ENCODE measurements around the gene MYLK3.

The MYLK3 gene

DNA sequence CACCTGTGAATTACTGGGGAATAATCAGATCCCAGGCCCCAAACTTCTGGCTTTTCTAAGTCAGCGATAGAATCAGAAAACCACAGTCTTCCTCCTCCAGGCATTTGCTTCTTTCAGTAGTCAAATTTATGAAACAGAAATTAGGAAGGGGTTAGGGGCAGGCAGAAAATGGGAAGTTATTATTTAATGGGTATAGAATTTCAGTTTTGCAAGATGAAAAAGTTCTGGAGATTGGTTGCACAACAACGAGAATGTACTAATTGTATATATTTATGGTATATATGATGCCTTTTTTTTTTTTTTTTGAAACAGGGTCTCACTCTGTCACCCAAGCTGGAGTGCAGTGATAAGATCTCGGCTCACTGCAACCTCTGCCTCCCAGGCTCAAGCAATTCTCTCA, 35.2 kb downstream of the MYLK3 start:
- Histone ChIP-seq H3K9me3 (ENCODE audit: low read length) (no peaks in the 10 kb centered on the region), H3K4me1 (ENCODE audit: insufficient read depth, low read length) (no peaks in the 10 kb centered on the region), H3K4me3 (ENCODE audit: low read length) (no peak overlapping the region)

DNA sequence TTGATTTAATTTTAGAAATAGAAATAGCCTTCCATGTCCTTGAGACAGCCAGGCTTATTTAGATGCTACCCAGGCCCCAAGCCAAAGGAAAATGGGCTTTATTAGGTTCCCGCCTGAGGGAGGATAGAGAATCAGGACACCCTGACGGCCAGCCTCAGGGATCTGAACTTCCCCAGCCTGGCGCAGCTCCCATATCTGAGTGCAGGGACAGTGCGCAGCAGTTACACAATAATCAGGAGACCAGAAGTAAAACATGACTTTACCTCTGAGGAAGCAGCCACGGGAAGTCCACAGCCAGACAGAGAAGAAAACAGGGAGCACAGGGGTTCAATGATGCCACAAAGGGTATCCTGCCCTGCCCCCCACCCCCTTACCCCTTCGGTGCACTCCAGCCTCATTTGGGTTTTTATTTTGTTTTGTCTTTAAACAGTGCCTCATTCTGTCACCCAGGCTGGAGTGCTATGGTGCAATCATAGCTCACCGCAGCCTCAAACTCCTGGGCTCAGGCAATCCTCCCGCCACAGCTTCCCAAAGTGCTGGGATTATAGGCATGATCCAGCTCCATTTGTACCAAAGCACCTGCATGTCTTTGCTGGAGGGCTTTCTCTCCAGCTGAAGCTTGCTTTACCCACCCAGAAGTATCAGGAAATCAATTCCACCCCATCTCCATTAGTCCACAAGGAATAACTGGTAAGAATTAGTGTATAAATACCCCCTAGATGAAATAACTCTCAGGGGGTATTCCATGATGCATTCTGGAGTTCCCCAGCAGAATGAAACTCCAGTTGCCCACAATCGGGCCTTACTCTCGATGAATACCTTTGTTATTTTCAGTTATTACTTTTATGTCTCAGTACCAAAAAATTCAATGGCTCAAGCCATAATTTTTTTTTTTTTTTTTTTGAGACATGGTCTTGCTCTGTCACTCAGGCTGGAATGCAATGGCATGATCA, 36.8 kb downstream of the MYLK3 start:
- Histone ChIP-seq H3K36me3 (ENCODE audit: insufficient read depth, low read length) (no peaks in the 10 kb centered on the region), H3K4me1 (ENCODE audit: insufficient read depth, low read length) (no peaks in the 10 kb centered on the region), H3K4me3 (ENCODE audit: low read length) (no peak overlapping the region), H3K27me3 (ENCODE audit: insufficient read depth, low read length) (no peaks in the 10 kb centered on the region), H2AFZ (ENCODE audit: low read depth, low read length) (no peak overlapping the region), H3K9me3 (ENCODE audit: low read length) (no peaks in the 10 kb centered on the region)

More for the DNA sequence above, 35.2 kb downstream of the MYLK3 start:
- Histone ChIP-seq H3K36me3 (ENCODE audit: insufficient read depth, low read length) (no peaks in the 10 kb centered on the region), H2AFZ (ENCODE audit: low read depth, low read length) (no peak overlapping the region), H3K27me3 (ENCODE audit: insufficient read depth, low read length) (no peaks in the 10 kb centered on the region)

DNA sequence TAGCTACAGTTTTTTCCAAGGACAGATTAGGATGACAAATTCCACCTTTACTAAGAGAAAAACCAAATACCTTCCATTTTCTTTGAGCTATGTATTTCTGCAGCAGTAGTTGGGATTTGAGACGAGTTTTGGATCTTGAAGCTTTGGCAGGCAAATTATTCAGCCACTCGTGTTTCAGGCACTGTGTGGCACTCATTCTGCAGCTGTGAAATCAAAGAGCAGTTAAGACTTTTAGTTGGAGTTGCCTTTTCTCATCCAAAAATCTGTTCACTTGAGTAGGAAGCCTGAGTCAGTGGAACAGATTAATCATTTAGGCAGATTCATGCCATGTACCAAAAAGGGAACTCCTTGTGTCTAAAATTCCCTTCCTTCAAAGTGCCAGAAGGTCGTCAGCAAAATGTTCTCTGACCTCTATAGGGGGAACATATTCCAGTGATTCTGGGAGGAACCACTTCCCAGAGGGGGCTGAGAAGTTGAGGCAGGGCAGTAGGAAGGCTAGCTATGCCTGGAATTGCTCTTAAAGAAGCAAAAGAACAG, 38.6 kb downstream of the MYLK3 start:
- no peak overlapping the region for H2AFZ ChIP-seq (ENCODE audit: low read depth, low read length)
- no peaks in the 10 kb centered on the region for H3K36me3 ChIP-seq (ENCODE audit: insufficient read depth, low read length)
- no peak overlapping the region for H3K4me3 ChIP-seq (ENCODE audit: low read length)
- no peaks in the 10 kb centered on the region for H3K27me3 ChIP-seq (ENCODE audit: insufficient read depth, low read length)
- no peaks in the 10 kb centered on the region for H3K4me1 ChIP-seq (ENCODE audit: insufficient read depth, low read length)
- H3K9me3 ChIP-seq (ENCODE audit: low read length) = no peaks in the 10 kb centered on the region

DNA sequence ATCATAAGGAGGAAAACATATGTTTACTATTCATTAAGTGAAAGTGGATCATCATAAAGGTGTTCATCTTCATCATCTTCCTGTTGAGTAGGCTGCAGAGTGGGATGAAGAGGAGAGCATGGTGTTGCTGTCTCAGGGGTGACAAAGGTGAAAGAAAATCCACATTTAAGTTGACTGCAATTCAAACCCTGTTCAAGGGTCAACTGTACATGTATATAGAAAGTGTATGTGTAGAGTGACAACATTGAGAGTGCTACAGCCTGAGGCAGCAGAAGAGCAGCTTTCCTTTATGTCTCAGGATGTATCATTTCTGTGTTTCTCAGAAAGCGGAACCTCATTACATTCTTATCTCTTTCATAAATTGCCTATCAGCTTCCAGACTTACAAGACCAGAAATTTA, 41.5 kb downstream of the MYLK3 start:
- H3K9me3 ChIP-seq (ENCODE audit: low read length) = no peaks in the 10 kb centered on the region
- no peaks in the 10 kb centered on the region for H3K4me1 ChIP-seq (ENCODE audit: insufficient read depth, low read length)
- no peak overlapping the region for H3K4me3 ChIP-seq (ENCODE audit: low read length)
- no peaks in the 10 kb centered on the region for H3K36me3 ChIP-seq (ENCODE audit: insufficient read depth, low read length)
- H3K27me3 ChIP-seq (ENCODE audit: insufficient read depth, low read length) = no peaks in the 10 kb centered on the region
- H2AFZ ChIP-seq (ENCODE audit: low read depth, low read length) = no peak overlapping the region

DNA sequence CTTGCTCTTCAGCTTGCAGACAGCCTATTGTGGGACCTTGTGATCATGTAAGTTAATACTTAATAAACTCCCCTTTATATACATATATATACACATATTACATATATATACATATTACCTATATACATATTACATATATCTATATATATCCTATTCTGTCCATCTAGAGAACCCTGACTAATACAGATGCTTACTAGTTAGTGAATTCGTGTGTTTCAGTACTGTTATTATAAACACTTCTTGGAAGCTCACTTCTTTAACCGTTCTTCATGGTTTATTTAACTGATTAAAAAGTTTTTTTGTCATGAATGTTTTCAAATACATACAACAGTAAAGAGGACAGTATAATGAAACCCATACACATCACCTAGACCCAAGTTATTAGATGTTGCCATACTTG, 46.1 kb downstream of the MYLK3 start:
- no peak overlapping the region for H3K4me3 ChIP-seq (ENCODE audit: low read length)
- H3K9me3 ChIP-seq (ENCODE audit: low read length) = no peaks in the 10 kb centered on the region
- H2AFZ ChIP-seq (ENCODE audit: low read depth, low read length) = no peak overlapping the region
- no peaks in the 10 kb centered on the region for H3K27me3 ChIP-seq (ENCODE audit: insufficient read depth, low read length)
- H3K4me1 ChIP-seq (ENCODE audit: insufficient read depth, low read length) = peaks cover 7% of the 10 kb centered on the region
- H3K36me3 ChIP-seq (ENCODE audit: insufficient read depth, low read length) = peaks cover 17% of the 10 kb centered on the region

DNA sequence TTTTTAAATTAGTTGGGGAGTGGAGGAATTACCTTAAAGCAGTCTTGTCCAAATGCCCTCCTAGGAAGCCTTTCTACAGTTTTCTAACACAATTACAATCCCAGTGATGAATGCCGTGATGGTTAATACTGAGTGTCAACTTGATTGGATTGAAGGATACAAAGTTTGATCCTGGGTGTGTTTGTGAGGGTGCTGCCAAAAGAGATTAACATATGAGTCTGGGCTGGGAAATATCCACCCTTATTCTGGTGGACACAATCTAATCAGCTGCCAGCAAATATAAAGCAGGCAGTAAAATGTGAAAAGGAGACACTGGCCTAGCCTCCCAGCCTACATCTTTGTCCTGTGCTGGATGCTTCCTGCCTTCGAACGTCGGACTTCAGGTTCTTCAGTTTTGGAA, 46.5 kb downstream of the MYLK3 start:
- Histone ChIP-seq H3K36me3 (ENCODE audit: insufficient read depth, low read length) (peaks cover 21% of the 10 kb centered on the region), H3K4me3 (ENCODE audit: low read length) (no peak overlapping the region), H3K9me3 (ENCODE audit: low read length) (no peaks in the 10 kb centered on the region), H3K27me3 (ENCODE audit: insufficient read depth, low read length) (no peaks in the 10 kb centered on the region), H2AFZ (ENCODE audit: low read depth, low read length) (no peak overlapping the region), H3K4me1 (ENCODE audit: insufficient read depth, low read length) (peaks cover 7% of the 10 kb centered on the region)

DNA sequence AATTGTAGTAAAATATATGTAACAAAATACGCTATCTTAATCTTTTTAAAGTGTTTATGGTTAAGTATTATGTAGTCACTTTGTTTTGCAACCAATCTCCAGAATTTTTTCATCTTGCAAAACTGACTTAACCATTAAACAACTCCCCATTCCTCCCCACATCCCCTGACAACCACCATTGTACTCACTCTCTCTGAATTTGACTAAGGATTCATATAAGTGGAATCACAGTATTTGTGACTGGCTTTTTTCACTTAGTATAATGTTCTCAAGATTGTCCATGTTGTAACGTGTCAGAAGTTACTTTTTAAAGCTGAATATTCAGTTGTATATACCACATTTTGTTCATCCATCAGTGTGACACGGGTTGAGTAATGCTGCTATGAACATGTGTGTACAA, 48.1 kb downstream of the MYLK3 start:
- Histone ChIP-seq H3K36me3 (ENCODE audit: insufficient read depth, low read length) (peaks cover 37% of the 10 kb centered on the region), H3K4me1 (ENCODE audit: insufficient read depth, low read length) (peaks cover 7% of the 10 kb centered on the region), H2AFZ (ENCODE audit: low read depth, low read length) (no peak overlapping the region), H3K4me3 (ENCODE audit: low read length) (no peak overlapping the region), H3K9me3 (ENCODE audit: low read length) (no peaks in the 10 kb centered on the region), H3K27me3 (ENCODE audit: insufficient read depth, low read length) (no peaks in the 10 kb centered on the region)

DNA sequence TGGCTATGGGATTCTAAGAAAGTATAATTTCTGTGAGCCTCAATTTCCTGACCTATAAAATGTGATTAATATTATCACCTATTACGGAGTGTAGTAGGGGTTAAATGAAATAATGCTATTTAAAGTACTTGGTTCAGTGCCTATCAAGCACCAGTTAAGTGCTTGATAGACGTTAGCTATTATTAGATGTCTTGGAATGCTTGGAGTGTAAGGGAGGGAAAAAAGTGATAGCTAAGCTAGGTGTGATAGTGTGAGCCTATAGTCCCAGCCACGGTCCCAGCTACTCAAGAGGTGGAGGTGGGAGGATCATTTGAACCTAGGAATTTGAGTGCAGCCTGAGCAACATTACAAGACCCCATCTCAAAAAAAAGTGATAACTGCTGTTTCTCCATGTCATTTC, 51.2 kb downstream of the MYLK3 start:
- Histone ChIP-seq H2AFZ (ENCODE audit: low read depth, low read length) (no peak overlapping the region), H3K27me3 (ENCODE audit: insufficient read depth, low read length) (no peaks in the 10 kb centered on the region), H3K4me3 (ENCODE audit: low read length) (no peak overlapping the region), H3K9me3 (ENCODE audit: low read length) (no peaks in the 10 kb centered on the region), H3K4me1 (ENCODE audit: insufficient read depth, low read length) (peaks cover 7% of the 10 kb centered on the region), H3K36me3 (ENCODE audit: insufficient read depth, low read length) (peaks cover 55% of the 10 kb centered on the region)

DNA sequence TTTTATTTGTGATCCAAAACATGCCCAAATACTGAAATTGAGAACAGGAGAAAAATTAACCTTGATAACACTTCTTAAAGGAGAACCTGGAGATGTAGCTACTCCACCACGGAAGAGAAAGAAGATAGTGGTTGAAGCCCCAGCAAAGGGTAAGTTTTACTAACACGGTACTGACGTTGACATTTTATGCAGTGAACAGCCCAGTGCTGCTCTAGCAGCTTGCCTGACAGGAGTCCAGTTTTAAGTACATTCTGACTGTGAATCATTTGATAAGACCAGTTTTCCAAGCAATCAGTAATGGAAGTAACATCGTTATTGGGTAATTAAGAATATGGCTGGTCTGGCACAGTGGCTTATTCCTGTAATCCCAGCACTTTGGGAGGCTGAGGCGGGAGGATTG, 52.2 kb downstream of the MYLK3 start:
- no peaks in the 10 kb centered on the region for H3K27me3 ChIP-seq (ENCODE audit: insufficient read depth, low read length)
- peaks cover 15% of the 10 kb centered on the region for H3K4me1 ChIP-seq (ENCODE audit: insufficient read depth, low read length)
- no peak overlapping the region for H2AFZ ChIP-seq (ENCODE audit: low read depth, low read length)
- no peak overlapping the region for H3K4me3 ChIP-seq (ENCODE audit: low read length)
- H3K36me3 ChIP-seq (ENCODE audit: insufficient read depth, low read length) = peaks cover 64% of the 10 kb centered on the region
- H3K9me3 ChIP-seq (ENCODE audit: low read length) = no peaks in the 10 kb centered on the region

DNA sequence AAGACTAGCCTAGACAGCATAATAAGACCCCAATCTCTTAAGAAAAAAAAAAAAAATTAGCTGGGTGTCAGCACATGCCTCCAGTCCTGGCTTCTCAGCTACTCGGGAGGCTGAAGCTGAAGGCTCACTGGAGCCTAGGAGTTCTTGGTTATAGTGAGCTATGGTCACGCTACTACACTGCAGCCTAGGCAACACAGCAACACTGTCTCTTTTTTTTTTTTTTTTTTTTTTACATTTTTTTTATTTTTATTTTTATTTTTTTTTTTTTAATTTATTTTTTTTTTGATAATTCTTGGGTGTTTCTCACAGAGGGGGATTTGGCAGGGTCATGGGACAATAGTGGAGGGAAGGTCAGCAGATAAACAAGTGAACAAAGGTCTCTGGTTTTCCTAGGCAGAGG, 54.5 kb downstream of the MYLK3 start:
- H3K9me3 ChIP-seq (ENCODE audit: low read length) = no peaks in the 10 kb centered on the region
- H3K4me1 ChIP-seq (ENCODE audit: insufficient read depth, low read length) = peaks cover 14% of the 10 kb centered on the region
- no peaks in the 10 kb centered on the region for H3K27me3 ChIP-seq (ENCODE audit: insufficient read depth, low read length)
- no peak overlapping the region for H3K4me3 ChIP-seq (ENCODE audit: low read length)
- H3K36me3 ChIP-seq (ENCODE audit: insufficient read depth, low read length) = peaks cover 63% of the 10 kb centered on the region
- H2AFZ ChIP-seq (ENCODE audit: low read depth, low read length) = no peak overlapping the region

DNA sequence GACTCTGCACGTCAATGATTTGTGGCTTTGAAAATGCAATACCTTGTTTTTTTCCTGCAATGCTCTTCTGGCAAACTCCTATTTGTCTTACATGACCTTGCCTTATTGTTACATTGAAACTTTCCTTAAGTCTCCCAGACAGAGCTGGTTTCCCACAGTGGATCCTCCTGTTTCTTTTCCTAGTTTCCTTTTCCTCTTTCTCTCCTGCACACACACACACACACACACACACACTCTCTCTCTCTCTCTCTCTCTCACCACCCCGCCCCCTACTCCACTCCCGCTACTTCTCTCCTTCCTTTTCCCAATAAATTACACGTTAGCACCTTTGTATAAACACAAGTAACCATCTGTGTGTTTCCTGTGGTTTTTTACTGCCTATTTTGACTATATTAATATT, 56.4 kb downstream of the MYLK3 start:
- H3K4me1 ChIP-seq (ENCODE audit: insufficient read depth, low read length) = peaks cover 26% of the 10 kb centered on the region
- peaks cover 48% of the 10 kb centered on the region for H3K36me3 ChIP-seq (ENCODE audit: insufficient read depth, low read length)
- no peaks in the 10 kb centered on the region for H3K9me3 ChIP-seq (ENCODE audit: low read length)
- no peaks in the 10 kb centered on the region for H3K27me3 ChIP-seq (ENCODE audit: insufficient read depth, low read length)
- H2AFZ ChIP-seq (ENCODE audit: low read depth, low read length) = no peak overlapping the region
- peak overlapping the region; percentile 85 for H3K4me3 ChIP-seq (ENCODE audit: low read length)

DNA sequence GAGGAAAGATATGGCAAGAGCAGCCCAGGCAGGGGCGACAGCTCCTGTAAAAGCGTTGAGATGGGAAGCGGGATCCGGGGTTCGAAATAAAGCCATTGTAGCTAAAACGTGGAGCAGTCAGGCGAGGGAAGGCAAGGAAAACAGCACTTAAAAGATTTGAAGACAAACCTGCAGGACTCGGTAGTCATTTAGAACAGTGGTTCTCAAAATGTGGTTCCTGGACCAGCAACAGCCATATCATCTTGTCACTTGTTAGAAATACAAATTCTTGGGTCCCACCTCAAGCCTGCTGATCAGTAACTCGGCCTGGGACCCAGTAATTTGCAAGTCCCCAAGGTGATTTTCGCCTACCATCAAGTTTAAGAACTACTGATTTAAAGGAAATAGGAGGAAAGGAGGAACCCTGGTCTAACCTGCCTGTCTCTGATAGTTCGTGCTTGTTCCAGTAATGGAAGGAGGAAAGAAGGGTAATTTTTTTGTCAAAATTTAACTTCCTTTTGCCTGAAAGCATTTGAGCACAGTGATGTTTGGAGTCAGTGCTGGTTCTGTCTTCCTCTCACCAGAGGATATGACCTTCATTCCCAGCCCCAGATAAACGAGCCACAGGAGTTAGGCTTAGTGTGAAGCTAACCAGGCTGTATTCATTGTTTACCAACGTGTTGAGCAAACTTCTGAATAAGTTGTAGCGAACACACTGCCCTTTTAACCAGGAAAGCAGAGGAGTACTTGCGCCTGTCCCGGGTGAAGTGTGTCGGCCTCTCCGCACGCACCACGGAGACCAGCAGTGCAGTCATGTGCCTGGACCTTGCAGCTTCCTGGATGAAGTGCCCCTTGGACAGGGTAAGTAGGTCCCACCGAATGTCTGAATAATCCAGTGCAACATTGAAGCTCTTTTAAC, 57.6 kb downstream of the MYLK3 start:
- H3K4me3 ChIP-seq (ENCODE audit: low read length) = peak overlapping the region; percentile 85
- peaks cover 29% of the 10 kb centered on the region for H3K4me1 ChIP-seq (ENCODE audit: insufficient read depth, low read length)
- H3K9me3 ChIP-seq (ENCODE audit: low read length) = no peaks in the 10 kb centered on the region
- peaks cover 36% of the 10 kb centered on the region for H3K36me3 ChIP-seq (ENCODE audit: insufficient read depth, low read length)
- no peaks in the 10 kb centered on the region for H3K27me3 ChIP-seq (ENCODE audit: insufficient read depth, low read length)
- peak overlapping the region; percentile 53 for H2AFZ ChIP-seq (ENCODE audit: low read depth, low read length)

All from neuron (in vitro differentiated cells).